Dedifferentiated amniotic fluid mesenchymal stem cell (primary cell): ENCODE data around the gene MAGT1.
"Not testable (repeated sequence)": the region's sequence is repeated elsewhere in the genome, so short reads cannot be mapped to it uniquely, and the experiment has no call there.

Experiments used
- DNase-seq: peaks from one replicate; pipeline ENCODE4 v3.0.0-alpha.2; 2016; ENCODE audit errors: extremely low spot score

MAGT1 gene

DNA sequence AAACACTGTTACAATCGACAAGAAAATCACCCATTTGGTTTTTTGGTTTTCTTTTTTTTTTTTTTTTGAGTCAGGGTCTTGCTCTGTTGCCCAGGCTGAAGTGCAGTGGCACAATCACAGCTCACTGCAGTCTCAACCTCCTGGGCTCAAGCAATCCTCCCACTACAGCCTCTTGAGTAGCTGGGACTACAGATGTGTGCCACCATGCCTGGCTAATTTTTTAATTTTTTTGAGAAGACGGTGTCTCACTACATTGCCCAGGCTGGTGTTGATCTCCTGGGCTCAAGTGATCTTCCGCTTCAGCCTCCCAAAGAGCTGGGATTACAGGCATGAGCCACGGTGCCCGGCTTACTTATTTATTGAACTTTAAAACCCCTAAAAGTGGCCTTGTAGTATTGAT lies 63.7 kb downstream of the MAGT1 start:
- DNase-seq = not testable (repeated sequence)

DNA sequence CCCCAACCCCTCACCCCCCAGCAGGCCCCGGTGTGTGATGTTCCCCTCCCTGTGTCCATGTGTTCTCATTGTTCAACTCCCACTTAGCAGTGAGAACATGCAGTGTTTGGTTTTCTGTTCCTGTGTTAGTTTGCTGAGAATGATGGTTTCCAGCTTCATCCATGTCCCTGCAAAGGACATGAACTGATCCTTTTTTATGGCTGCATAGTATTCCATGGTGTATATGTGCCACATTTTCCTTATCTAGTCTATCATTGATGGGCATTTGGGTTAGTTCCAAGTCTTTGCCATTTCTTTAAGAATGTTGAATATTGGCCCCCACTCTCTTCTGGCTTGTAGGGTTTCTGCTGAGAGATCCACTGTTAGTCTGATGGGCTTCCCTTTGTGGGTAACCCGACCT lies 73.2 kb downstream of the MAGT1 start:
- not testable (repeated sequence) for DNase-seq

DNA sequence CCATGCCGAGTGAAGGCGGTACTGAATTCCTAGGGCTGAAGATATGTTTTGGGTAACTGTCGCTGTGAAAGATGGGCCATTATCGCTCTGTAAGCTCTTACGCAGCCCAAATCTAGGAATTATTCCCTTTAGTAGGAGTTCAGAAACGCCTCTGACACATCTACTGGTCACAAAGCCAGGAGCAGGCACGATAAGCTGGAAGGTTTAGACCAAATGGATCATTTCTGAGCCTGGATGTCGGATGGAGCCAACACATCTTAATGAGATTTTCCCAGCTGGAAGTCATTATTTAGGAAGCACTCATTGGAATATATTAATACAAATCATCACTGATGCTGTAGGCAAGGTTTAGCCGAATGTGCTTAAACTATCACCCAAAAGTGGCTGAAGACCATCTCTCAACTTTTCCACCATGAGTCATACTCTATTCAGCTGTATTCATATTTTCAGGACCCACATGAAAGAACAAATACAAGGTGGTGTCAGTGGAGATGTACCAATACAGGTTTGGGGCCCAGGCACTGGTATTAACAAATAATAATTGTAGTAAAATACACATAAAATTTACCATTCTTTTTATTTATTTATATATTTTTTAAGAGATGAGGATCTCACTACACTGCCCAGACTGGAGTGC lies 75.0 kb downstream of the MAGT1 start:
- no peak for DNase-seq

DNA sequence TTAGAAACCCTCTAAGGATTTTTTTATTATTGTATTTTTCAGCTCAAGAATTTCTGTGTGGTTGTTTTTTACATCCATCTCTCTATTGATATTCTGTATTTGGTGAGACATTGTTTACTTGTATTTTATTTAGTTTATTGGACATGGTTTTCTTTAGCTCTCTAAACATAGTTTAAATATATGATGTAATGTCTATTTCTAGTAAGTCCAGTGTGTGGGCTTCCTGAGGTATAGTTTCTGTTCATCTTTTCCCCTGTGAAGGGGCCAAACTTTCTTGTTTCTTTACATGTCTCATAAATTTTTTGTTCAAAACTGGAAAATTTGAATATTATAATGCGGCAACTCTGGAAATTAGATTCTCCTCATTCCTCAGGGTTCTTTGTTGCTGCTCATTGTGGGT lies 81.0 kb downstream of the MAGT1 start:
- no peak for DNase-seq

DNA sequence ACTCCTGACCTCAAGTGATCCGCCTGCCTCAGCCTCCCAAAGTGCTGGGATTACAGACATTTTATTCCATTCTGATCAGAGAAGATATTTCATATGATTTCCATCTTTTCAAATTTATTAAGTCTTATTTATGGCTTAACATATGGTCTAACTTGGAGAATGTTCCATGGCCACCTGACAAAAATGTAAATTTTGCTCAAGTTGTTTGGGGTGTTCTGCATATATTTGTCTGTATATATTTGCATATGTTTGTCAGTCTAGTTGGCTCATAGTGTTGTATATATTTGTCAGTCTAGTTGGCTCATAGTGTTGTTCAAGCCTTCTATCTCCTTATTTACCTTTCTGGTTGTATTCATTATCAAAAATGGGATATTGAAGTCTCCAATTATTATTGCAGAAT lies 93.0 kb downstream of the MAGT1 start:
- no peak for DNase-seq

DNA sequence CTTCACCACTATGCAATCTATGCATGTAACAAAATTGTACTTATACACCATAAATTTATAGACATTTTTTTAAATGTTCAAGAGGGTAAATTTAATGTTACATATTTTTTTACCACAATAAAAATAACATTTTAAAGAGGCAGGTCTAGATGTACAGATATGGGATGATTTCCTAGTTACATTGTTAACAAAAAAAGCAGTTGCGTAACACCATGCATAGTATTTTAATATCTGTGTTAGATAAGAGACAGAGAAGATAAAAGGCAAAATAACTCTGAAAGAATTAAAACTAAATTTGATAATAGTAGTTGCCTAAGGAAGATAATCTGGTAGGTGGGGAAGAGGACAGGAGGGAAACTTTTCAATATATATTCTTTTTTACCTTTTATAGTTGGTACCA lies 100.1 kb downstream of the MAGT1 start:
- DNase-seq = no peak

DNA sequence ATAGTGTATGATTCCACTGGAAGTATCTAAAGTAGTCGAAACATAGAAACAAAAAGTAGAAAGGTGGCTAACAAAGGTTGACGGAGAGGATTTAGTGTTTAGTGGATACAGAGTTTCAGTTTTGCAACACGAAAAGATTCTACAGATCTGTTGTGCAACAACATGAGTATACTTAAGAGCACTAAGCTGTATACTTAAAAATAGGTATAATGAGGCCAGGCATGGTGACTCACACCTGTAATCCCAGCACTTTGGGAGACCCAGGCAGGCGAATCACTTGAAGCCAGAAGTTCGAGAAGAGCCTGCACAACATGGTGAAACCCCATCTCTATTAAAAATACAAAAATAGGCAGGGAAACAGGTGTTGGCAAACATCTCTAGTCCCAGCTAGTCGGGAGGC lies 101.3 kb downstream of the MAGT1 start:
- DNase-seq = no peak

DNA sequence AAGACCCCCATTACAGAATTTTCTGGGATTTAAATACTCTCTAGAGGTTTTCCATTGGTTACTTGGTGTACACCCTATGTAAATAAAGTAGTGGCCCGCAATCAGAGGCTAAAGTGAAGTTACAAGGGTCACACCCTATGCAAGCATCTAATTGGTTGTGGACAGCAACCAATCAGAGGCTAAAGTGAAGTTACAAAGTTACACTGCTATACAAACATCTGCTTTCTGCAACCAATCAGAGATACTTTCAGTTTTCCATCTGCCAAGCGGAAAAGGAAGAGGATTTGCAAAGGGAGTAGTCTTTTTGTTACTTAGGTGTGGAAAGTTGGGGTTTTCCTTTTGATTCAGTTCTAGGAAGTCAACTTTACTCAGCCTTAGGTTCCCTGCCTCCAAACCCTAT lies 107.2 kb downstream of the MAGT1 start:
- no peak for DNase-seq

DNA sequence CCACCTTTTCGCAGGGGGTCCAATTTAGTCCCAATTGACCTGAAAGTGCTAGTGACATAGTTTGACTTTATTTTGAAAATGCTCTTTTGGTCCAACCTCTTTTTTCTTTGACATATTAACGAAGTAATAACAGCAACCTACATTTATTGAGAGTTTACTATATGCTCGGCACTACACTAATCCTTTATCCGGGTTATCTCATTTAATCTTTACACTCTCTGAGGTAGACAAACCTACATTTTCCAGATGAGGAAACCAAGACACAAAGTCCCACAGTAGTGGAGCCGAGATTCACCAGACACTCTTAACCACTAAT lies 108.9 kb downstream of the MAGT1 start:
- DNase-seq = no peak

DNA sequence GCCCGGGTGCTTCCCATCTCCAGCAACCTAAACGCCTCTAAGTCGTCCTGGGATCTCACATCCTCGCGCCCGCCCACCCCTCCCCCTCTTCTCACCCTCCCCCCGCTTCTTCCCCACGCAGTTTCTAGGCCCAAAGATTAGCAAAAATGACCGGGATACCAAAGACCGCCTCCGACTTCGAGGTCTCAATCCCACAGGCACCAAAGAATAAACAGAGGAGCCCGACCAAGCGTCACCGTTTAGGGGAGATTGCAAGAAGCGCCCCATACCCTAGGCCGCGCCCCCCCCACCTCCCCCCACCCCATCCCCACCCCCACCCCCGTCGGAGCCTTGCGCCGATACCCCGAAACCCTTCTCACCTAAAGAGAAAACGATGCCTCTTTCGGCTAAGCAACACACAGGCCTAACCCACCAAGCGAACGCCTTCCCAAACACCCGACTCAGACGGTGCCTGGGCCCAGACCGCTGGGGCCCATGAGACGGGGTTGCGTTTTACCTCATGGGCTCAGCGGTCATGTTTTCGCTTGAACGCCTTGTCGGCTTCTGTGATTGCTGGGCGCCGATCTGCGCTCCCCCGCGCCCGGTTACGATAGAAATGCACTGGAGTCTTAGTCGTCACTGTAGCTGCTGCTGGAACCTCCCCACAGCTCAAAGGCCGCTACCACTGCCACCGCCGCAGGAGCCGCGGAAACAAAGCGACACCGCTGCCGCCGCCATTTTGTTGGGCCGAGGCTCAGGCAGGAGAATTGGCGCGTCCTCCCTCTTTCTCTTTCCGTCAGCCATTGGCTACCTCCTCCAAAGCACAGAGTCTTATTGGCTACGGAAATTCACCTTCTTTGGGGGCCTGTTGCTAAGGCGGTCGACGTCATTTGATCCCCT lies 109.5 kb downstream of the MAGT1 start, which contains the start of gene ATRX:
ATRX (minus strand) TSS at position 731 of the 879 bp plus-strand sequence; CDS start at position 516, 215 bp downstream.
- DNase-seq = peak; percentile 81

DNA sequence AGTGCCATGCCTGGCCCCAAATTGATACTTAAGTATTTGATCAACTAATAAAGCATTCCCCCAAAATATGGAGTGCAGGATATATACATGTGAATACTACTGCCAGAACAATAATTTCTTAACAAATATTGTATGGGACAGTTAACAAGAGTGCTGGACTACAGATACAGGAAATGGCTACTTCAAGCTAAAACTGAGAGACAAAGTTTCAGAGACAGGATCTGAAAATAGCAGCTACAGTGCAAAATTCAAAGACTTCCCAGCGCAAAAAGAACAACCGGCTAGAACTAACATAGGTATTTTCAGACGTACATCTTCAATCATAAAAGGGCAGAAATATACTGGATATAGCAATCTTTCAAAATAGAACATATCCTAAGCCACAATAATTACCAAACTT lies 115.5 kb downstream of the MAGT1 start:
- no peak for DNase-seq

DNA sequence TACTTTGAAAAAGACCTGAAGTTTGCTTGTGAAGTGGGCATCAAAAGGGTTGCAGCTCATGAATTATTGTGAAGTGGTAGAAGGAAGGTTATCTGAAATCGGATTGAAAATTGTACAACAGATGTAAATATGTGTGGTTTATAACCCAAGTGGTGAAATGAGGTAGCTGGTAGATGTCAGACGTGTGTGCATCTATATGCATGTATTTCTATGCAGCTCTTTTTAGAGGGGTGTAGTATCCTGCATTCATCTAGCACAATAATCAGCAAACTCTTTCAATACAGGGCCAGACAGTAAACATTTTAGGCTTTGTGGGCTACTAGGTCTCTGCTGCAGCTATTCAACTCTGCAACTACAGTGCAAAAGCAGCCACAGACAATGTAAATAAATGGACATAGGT lies 118.6 kb downstream of the MAGT1 start:
- DNase-seq = no peak
